GM19035 (cell line): ENCODE measurements around the gene MARCHF2.

Source experiments
- ATAC-seq: cut with Tn5 transposase; IDR thresholded peaks from one replicate; pipeline ENCODE4 v1.9.1; 2021; ENCODE audit not compliant: unreplicated experiment

Gene MARCHF2

DNA sequence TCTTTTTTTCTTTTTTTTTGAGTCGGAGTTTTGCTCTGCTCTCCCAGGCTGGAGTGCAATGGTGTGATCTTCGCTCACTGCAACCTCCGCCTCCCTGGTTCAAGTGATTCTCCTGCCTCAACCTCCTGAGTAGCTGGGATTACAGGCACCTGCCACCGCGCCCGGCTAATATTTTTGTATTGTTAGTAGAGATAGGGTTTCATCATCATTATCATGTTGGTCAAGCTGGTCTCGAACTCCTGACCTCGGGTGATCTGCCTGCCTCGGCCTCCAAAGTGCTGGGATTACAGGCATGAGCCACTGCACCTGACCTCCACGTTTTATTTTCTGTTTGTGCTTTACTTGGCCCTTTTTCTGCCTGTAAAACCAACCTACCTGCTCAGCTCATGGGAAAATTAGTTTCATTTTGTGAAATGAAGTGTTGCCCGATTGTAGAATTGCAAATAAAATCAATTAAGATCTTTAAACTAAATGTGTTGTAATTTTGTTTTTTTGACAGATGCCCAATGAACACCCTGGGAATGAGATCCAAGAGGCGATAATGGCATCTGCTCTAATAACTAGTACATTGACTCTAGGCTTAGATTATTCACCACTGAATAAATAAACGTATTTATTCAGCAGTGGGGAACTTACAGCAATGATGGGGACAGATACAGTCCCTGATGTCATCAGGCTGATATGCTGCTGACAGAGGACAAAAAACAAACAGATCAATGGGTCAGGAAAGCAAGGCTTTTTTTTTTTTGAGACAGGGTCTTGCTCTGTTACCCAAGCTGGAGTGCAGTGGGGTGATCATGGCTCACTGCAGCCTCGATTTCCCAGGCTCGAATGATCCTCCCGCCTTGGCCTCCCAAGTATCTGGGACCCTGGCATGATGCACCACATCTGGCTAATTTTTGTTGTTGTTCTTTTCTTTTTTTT lies 25.2 kb upstream of the MARCHF2 start:
- no peak for ATAC-seq

DNA sequence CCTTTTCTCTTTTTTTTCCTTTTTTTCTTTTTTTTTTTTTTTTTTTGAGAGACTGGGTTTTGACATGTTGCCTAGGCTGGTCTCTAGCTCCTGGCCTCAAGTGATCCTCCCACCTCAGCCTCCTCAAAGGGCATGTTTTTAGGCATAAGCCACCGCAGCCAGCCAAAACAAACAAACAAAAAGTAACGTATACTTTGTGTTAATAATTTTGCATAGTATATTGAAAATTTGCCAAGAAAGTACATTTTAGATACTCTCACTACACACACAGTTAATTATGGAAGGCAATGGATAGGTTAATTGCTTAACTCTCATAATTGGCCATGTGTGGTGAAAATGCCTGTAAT lies 24.5 kb upstream of the MARCHF2 start:
- no peak for ATAC-seq

DNA sequence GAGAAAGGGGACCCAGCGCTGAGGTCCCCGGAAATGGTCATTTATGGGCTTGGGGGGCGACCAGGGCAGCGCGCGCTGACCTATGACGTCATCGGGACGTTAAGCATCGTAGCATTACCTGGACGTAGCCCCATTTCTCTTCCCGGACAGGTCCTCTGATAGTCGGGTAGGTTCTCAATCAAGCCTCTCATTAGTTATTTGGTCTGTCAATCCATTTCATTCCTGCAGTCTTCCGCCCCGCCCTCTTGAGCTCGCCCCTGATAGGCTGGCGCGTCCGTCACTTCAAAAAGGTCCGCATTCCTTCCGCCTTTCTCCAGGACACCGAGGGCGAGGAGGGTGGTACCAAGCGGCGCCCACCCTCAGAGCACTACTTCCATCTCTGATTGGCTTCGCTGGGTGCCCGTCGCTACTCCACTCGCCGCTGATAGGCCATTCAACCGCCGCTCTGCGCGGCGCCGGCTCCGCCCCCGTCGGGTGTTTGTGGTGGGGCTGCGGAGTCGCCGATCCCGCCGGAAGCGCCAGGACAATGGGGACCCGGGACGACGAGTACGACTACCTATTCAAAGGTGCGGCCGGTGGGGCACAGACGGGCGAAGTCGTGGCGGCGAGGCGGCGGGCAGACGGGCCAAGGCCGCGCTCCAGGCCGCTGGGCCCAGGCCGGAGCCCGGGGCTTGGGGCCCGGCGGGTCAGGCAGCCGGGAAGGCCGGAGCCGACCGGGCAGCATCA lies 23.1 kb upstream of the MARCHF2 start, which contains the start of gene RAB11B:
Gene RAB11B (plus strand): TSS at position 470 of the 726 bp plus-strand sequence. CDS start 57 bp downstream, at position 527.
- ATAC-seq = peak; percentile 92

DNA sequence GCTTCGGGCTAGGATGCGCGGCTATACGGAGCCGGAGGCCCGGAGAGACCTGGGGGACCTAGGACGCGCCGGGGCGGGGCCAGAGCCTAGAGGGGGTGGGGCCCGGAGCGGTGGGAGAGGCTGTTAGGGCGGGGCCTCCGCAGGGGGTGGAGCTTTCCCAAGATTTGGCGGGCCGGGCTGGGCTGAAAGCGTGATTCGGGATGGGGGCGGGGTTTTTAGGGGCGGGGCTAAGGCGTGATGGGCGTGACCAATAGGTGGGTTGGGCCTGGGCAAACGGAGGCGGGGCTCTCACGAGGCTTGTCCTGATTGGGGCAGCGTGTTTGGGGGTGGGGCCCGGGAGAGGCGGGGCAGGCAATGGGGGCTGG lies 22.5 kb upstream of the MARCHF2 start:
- peak; percentile 46 for ATAC-seq

DNA sequence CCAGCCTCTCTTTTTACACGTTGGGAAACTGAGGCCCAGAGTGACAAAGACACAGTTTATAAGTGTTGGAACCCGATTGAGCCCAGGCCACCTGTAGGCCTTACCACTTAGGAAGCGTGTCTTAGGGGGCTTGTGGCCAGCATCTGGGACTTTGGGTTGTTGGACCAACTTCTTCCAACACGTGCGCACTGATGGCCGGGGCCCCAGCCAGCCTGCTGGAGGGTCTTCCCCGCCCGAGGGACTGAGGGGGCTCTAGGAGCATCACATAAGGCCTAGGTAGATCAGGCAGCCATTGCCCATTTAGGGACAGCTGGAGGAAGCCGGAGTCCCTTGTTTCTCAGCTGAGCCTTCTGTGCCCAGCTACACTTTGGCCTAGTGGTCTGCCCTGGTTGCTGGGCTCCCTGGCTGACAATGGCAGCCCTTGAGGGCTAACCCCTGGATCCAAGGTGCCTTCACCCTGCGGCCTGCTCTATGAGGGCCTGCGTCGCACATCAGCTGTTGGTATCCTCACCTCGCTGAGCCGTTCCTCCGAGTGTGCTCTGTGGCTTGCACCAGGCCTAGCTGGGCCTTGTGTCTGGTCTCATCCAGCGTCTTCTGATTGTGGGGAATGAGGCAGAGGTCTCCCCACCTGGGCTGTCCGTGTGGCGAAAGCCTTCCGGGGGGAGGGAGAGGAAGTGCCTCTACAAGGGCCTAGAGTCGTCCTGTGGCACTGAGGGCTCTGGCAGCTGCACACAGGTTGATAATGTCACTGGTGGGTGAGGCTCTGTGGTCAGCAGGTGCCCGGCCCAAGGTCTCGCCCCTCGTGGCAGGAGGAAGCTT lies 21.7 kb upstream of the MARCHF2 start:
- no peak for ATAC-seq

DNA sequence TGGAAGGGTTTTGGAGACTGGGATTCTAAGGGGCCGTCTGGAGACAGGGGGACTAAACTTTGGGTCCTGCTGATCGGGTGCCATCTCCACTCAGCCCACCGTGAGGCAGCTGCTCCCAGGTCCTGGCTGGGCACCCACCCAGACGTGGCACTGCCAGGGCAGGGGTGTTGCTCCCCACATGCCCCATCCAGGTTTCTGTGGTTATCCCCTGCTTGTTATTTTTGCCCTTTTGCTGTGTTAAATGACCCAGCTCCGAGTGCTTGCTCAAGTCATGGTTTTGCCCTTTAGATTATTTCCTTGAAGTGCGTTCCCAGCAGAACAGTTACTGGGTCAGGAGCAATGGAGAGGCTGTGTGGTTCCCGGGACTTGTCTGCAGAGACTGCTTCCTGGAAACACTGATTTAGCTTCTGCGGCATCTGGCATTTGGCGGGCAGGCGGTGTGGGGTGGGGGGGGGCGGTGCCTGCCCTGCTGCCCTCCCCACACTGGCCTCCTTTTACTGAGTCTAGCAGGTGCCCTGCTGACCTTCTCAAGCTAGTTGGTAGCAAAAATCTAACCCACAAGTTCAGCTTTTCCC lies 21.0 kb upstream of the MARCHF2 start:
- ATAC-seq = no peak

DNA sequence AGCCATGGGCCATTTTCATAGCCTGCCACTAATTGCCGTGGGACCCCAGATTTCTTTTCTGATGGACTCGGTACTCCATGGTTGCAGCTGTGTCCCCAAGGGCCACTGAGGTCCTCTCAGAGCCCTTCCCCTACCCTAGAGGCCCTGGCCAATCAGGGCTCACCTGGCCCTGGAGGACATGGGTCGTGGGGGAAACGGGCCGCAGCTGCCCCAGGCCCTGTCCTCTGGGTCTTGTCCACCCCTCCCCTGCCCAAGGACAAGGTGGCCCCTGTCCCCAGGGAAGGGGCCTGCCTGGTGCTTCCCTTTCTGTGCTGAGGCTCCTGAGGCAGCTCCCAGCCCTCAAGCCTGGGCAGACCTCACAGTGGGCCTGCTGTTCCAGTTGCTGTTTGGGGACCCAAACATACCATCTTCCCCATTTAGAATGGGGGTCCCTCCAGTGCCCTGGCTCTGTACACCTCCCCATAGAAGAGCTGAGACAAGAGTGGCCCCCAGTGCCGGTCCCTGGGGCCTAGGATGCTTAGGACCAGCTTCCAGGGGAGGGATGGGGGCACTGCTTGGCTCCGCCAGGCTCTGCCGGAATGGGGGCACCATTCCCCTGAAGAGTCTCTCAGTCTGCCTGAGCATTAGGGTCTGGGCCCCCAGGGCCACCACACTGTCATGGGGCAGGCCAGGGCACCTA lies 19.8 kb upstream of the MARCHF2 start:
- ATAC-seq = no peak

DNA sequence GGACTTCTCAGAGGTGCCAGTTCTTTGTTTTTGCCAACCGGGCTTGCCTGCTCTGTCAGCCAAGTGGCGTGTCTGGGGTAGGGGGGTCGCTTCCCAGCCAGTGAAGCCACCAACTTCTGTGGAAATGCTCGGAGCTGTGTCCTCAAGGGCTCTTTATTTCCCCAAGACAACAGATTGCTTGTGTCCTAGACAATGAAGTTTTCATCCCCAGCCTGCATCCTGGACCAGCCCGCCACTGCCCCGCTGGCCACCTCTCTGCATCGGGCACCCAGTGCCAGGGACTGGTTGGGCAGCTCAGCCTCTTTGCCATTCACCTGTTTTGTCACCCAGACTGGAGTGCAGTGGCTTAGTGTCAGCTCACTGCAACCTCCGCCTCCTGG lies 19.2 kb upstream of the MARCHF2 start:
- no peak for ATAC-seq

DNA sequence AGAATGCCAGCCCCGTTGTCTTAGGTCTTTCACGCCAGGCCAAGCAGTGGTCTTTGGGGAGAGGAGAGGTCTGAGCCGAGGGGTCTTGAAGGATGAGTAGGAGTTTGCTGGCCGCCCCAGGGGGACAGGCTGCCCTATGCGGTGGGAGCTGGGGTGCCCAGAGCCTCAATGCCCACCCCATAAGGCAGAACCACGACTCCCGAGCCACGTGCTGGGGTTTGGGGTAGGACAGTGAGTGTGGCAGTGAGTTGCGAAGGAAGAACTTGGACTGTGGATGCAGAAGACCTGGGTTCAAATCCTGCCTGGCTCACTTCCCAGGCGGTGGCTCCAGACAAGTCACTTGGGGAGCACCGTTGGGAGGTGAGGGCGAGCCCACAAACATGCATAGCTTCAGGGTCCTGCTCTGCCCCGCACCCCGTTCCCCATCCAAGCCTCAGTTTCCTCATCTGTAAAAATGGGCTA lies 17.5 kb upstream of the MARCHF2 start:
- ATAC-seq = no peak

DNA sequence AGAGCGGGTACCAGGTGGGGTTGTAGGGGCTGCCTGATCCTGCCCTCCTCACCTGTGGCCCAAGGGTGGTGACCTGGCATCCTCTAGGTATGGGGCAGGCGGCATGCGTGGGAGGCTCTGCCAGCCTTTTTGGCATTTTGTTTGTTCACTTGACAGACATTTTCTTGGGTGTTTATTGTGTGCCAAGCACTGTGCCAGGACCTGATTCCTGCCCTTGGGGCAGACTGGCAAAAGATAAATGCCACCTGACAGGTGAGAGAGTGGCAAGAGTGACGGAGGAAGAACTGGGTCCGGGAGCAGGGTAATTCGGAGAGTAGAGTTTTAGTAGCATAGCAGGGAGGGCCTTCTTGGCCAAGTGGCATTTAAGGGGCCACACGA lies 16.9 kb upstream of the MARCHF2 start:
- no peak for ATAC-seq

DNA sequence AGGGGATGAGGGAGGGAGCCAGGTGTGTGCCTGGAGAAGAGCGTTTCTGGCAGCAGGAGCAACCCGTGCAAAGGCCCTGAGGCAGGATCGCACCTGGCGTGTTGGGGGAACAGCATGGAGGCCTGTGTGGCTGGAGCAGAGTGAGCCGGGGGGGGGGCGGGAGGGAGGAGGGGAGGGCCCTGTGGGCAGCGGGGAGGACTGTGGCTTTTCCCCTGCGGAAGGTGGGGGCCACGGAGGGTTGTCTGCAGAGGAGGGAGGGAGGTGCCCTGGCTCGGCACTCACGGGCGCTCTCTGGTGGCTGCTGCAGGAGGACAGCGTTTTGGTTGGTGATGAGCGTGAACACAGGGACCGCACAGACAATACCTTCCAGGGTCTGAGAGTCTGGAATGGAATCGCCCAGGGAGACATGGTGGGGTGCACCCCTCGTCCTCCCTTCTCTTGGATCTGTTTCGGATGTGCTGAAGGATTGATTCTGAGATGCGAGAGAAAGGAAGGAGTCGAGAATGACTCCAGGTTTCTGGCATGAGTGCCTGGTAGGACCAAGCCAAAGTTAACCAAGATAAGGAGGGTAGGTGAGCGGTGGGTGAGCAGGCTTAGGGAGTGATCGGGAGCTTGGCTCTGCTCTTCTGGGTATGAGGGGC lies 16.4 kb upstream of the MARCHF2 start:
- ATAC-seq = no peak

DNA sequence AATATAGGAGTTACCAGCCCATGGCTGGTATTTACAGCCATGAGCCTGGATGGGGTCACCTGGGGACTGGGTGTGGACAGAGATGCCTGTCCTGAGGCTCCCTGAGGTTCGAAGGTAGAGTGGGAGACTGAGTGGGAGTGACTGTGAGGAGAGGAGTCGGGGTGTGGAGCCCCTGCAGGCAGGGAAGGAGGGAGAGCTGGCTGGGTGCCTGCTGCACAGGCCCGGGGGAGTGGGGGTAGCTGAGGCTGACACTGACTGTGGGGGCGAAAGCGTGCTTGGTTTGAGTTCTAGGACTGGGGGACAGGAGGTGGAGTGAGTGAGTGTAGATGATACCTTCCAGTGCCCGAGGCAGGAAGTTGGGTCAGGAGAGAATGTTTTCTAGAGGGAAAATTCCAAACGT lies 15.8 kb upstream of the MARCHF2 start:
- ATAC-seq = no peak

DNA sequence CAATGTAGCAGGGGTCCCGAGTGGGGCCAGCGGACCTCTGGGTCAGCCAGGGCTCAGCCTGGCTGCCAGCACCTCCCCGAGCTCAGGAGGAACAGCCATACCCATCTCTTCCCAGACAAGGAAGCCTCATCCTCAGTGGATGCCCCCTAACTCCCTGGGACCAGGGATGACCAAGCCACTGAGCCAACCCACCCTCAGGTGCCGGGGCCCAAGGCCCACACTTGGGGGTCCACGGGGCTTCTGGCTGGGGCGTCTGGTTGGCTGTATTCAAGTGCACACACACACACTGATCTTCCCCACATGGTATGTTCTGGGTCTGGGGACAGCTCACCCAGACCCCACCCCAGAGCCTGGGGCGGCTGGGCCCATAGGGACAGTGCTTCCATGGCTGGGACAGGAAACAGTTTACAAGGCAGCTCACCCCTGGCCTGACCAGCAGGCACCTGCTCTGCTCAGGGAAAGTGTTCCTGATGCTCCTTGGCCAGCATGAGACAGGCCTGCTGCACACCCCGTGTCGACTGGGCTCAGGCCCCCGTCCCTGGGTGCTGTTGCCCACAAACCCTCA lies 15.3 kb upstream of the MARCHF2 start:
- ATAC-seq = no peak

DNA sequence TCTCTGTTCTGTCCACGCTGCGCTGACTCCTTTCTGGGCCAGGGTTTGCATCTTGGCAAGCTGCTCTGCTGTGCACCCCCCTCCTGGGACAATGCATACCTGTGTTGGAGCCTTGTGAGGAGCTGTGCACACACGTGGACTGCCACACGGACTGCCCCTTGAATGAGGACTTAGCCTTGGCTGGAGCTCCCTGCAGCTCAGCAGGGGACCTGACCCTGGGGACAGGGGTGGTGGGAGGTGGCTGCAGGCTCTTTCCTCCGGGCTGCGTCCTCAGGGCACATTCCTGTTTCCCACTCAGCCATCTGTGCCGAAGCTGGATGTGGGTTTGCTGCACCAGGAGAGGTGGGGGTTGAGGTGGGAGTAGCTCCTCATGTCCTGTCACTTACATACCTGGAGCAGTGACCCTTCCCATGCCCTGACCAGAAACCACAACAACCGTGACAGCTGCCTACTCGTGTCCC lies 14.8 kb upstream of the MARCHF2 start:
- ATAC-seq = no peak

DNA sequence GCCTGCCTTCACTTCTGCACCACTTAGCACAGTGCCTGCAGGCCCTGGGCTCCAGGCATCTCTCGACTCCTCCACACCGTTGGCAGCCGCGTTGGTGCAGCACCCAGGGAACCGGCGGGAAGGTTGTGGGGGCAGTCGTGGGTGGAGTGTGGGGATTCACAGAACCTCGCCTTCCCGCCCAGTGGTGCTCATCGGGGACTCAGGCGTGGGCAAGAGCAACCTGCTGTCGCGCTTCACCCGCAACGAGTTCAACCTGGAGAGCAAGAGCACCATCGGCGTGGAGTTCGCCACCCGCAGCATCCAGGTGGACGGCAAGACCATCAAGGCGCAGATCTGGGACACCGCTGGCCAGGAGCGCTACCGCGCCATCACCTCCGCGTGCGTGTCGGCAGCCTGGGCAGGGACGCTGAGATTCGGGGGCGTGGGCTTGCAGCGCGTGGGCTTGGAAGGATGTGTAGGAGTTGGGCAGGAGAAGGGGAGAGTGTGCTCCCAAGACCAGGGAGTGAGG lies 13.4 kb upstream of the MARCHF2 start:
- ATAC-seq = no peak

DNA sequence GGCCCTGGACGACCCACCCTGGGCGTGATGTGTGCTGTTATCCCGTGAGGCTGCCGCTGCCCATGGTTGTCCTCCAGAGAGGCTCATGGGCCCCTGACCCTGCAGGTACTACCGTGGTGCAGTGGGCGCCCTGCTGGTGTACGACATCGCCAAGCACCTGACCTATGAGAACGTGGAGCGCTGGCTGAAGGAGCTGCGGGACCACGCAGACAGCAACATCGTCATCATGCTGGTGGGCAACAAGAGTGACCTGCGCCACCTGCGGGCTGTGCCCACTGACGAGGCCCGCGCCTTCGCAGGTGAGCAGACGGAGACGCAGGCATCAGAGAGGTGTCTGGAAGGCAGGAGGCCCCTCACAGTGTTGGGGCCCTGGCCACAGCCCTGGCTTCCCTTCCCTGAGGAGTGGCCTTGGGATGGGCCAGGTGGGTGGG lies 11.1 kb upstream of the MARCHF2 start:
- no peak for ATAC-seq

DNA sequence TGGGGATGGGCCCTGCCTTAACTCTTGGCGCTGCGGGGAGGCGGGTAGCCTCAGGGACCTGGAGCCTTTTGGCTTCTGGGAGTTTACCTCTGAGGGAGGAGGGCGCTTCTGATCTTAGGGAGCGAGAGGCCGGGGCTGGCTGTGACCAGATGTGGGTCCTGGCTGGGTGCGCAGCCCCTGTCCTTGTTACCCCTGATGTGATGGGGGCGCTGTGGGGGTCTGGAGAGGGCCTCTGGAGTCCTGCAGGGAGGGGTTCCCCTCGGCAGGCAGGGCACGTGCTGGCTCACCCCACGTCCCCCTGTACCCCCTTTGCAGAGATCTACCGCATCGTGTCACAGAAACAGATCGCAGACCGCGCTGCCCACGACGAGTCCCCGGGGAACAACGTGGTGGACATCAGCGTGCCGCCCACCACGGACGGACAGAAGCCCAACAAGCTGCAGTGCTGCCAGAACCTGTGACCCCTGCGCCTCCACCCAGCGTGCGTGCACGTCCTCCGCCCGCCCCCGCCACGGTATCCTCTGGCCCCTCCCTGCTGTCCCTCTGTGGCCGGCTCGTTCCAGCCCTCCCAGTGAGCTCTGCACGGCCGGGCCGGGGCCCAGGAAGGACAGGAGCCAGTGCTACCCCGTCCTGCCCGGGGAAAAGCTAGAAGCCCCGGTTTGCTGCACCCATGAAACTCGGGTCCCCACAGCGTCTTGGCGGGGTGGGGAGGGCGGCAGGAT lies 9.8 kb upstream of the MARCHF2 start:
- ATAC-seq = no peak

DNA sequence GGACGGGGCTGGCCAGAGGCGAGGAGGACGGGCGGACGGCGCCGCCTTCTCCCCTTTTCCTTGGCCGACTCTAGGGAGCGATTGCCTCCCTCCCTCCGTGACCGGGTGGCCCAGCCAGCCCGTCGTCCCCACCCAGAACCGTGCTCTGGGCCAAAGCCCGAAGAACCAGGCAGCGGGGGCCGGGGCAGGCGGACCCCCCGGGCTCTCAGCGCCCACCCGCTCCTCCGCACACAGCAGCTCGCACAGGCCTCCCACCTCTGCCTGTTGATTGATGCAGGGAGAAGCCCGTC lies 9.3 kb upstream of the MARCHF2 start:
- ATAC-seq = no peak
